Muscle of leg (tissue), 11 donors: ENCODE measurements around the gene NUP62. TPM values are rescaled to one million over a fixed set of nuclear protein-coding genes. Genes with fewer than 3 reads are reported as not detected.

Experiments used
- DNase-seq: peaks from one replicate; pipeline ENCODE4 v3.0.0; 2013
- H3K27ac ChIP-seq: one replicate; pipeline ENCODE4 v1.5.1; 2013; ENCODE audit warnings: mild to moderate bottlenecking, low read length, control low read depth
- H3K27me3 ChIP-seq: one replicate; pipeline ENCODE4 v1.6.1; 2013; ENCODE audit warnings: low read length; ENCODE audit not compliant: control insufficient read depth, insufficient read depth
- H3K36me3 ChIP-seq: one replicate; pipeline ENCODE4 v1.6.1; 2013; ENCODE audit warnings: low read length; ENCODE audit not compliant: control insufficient read depth, insufficient read depth
- H3K4me1 ChIP-seq: one replicate; pipeline ENCODE4 v1.6.1; 2013; ENCODE audit warnings: low read length; ENCODE audit not compliant: control insufficient read depth, insufficient read depth
- H3K4me3 ChIP-seq: one replicate; pipeline ENCODE4 v1.5.1; 2013; ENCODE audit warnings: low read length, control low read depth
- H3K9me3 ChIP-seq: replicated peaks from 2 replicates; pipeline ENCODE4 v1.6.1; 2013; ENCODE audit warnings: low read depth, low read length; ENCODE audit not compliant: control insufficient read depth
- WGBS: methylation state at CpG from one replicate; pipeline ENCODE4 v1.1.5; 2013; ENCODE audit warnings: missing lambda C conversion rate; ENCODE audit not compliant: insufficient coverage; 5-methylcytosine and 5-hydroxymethylcytosine counted together
- polyA plus RNA-seq, 8 donors: library from polyadenylated mRNA; unstranded; fragments of 120-200 nt; gene quantifications; one replicate each; pipeline versions ENCODE4 v1.2.1 to v1.2.3, GENCODE V29; 2013; ENCODE audit warnings: inconsistent platforms in 1 of 8, low replicate concordance in 1 of 8; ENCODE audit not compliant: insufficient read length in 8 of 8, insufficient read depth in 1 of 8
- total RNA-seq: library from RNA; stranded (reverse); fragments of 120-200 nt; gene quantifications from one replicate; pipeline ENCODE4 v1.2.4, GENCODE V29; 2013

NUP62 gene
- total and polyA plus RNA-seq, 9 donors = 37.6 to 61.9 (median 51.7) TPM

GRCh38 chr19:49890349-49891311 is 38.7 kb downstream of the NUP62 start:
- 6% methylated on average over 54 of the region's 69 CpGs for WGBS
- Histone ChIP-seq H3K9me3 (no peaks in the 10 kb centered on the region), H3K4me3 (peak overlapping the region; percentile 21), H3K4me1 (peaks cover 20% of the 10 kb centered on the region), H3K36me3 (peaks cover 8% of the 10 kb centered on the region), H3K27me3 (peaks cover 20% of the 10 kb centered on the region), H3K27ac (no peak overlapping the region)
- no peak for DNase-seq

DNA sequence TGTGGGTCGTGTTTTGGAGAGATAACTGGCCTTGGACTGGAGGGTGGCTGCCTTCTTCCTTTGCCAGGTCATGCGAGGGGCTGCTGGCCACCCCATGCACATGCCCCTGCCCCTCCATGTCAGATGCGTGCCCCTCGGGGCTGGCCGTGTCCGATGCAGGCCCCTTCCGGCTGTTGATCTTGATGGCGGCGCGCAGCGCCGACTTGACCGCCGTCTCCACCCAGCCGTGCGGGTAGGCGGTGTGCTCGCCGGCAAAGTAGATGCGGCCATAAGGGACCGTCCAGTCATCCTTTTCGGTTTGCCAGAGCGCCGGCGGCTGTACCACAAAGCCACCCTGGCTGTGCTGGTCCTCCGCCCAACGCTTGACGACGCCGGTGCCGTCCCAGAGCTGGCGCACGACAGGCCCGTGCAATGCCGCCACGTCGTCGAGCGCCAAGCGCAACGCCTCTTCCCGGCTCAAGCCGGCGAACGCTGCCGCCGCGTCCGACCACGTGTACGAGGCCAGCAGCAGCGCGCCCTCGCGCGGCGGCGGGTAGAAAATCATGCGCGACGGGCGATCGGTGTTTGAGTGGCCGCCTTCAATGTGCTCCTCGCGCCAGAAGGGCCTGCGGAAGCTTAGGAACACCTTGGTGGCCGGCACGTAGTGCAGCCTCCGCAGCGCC is 39.5 kb downstream of the NUP62 start:
- peak overlapping the region; percentile 21 for H3K4me3 ChIP-seq
- H3K9me3 ChIP-seq = no peaks in the 10 kb centered on the region
- H3K27ac ChIP-seq = no peak overlapping the region
- peaks cover 20% of the 10 kb centered on the region for H3K27me3 ChIP-seq
- H3K36me3 ChIP-seq = peaks cover 11% of the 10 kb centered on the region
- DNase-seq = peak; percentile 82
- 15% methylated on average over 70 of the region's 71 CpGs for WGBS
- peaks cover 20% of the 10 kb centered on the region for H3K4me1 ChIP-seq

DNA sequence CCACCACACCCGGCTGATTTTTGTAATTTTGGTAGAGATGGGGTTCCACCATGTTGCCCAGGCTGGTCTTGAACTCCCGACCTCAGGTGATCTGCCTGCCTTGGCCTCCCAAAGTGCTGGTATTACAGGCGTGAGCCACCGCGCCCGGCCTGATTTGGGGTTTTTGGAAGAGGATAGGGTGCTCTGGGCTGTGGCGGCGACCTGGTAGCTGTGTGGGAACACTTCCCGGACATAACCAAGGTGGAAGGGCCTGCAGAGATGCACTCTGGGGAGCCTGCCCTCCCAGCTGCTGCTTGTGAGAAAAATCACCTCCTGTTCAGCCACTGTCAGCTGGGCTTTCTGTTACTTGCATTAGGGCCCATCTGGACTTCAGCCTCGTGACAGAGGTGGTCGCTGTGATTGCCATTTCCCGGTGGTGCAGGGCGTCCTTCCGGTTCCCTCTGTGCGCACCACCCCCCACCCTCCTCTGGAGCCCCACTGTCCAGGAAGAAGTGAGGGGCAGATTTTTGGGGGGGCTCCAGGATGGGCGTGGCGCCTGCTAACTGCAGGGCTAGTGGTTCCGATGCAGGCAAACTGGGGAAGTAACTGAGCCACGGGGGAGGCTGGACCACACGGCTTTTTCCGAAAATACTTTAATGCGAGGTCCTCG is 40.1 kb downstream of the NUP62 start:
- no peak overlapping the region for H3K4me3 ChIP-seq
- no peaks in the 10 kb centered on the region for H3K9me3 ChIP-seq
- peaks cover 18% of the 10 kb centered on the region for H3K36me3 ChIP-seq
- WGBS = 75% methylated on average over 10 of the region's 23 CpGs
- DNase-seq = no peak
- peaks cover 20% of the 10 kb centered on the region for H3K4me1 ChIP-seq
- peaks cover 20% of the 10 kb centered on the region for H3K27me3 ChIP-seq
- no peak overlapping the region for H3K27ac ChIP-seq

- peaks cover 24% of the 10 kb centered on the region for H3K36me3 ChIP-seq
- no peak overlapping the region for H3K4me3 ChIP-seq
- no peaks in the 10 kb centered on the region for H3K9me3 ChIP-seq
- H3K27me3 ChIP-seq = peaks cover 18% of the 10 kb centered on the region
- peaks cover 20% of the 10 kb centered on the region for H3K4me1 ChIP-seq
- no peak for DNase-seq
- no peak overlapping the region for H3K27ac ChIP-seq
- 82% methylated on average over 10 of the region's 18 CpGs for whole genome bisulfite sequencing
Observed at GRCh38 chr19:49888510-49888824, 40.8 kb downstream of the NUP62 start.

- Histone ChIP-seq H3K9me3 (no peaks in the 10 kb centered on the region), H3K27ac (no peak overlapping the region), H3K36me3 (peaks cover 30% of the 10 kb centered on the region), H3K4me3 (no peak overlapping the region), H3K27me3 (peaks cover 13% of the 10 kb centered on the region), H3K4me1 (peaks cover 20% of the 10 kb centered on the region)
- WGBS = 62% methylated on average over 39 of the region's 54 CpGs
- DNase-seq = no peak
Observed at GRCh38 chr19:49887665-49888509, 41.4 kb downstream of the NUP62 start.

DNA sequence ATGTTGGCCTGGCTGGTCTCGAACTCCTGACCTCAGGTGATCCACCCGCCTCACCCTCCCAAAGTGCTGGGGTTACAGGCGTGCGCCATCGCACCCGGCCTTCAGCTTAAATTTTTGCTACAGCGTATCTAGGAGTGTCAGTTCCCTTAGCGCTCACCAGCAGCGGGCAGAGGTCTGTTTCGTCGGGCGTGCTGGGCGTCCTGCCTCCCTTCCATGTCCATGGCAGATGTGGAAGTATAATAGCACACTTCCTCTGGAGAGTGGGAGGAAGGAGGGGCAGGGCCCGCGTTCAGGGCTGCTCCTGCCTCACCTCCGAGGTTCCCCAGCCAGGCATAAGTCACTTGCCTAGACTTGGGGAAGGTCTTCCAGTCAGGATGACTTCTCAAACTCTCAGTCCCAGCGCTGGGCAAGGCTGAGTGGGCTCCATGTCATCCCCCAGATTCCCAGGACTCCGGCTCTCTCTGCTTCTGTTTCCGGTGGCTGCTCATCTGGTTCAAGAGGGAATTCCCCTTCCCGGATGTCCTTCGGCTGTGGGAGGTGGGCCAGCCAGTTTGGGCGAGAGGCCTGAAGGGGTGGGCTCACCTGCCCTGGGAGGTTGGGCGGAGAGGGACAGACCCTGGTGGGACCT is 42.2 kb downstream of the NUP62 start:
- WGBS = 61% methylated on average over 19 of the region's 23 CpGs
- Histone ChIP-seq H3K27me3 (peaks cover 7% of the 10 kb centered on the region), H3K4me1 (peaks cover 20% of the 10 kb centered on the region), H3K4me3 (no peak overlapping the region), H3K27ac (no peak overlapping the region), H3K36me3 (peaks cover 38% of the 10 kb centered on the region), H3K9me3 (no peaks in the 10 kb centered on the region)
- no peak for DNase-seq

GRCh38 chr19:49884760-49885159 is 44.5 kb downstream of the NUP62 start:
- no peak for DNase-seq
- Histone ChIP-seq H3K27ac (no peak overlapping the region), H3K27me3 (peaks cover 3% of the 10 kb centered on the region), H3K36me3 (peaks cover 61% of the 10 kb centered on the region), H3K4me1 (peaks cover 8% of the 10 kb centered on the region), H3K9me3 (no peaks in the 10 kb centered on the region), H3K4me3 (no peak overlapping the region)
- no CpG with 5 or more reads among the region's 3 CpGs for WGBS

DNA sequence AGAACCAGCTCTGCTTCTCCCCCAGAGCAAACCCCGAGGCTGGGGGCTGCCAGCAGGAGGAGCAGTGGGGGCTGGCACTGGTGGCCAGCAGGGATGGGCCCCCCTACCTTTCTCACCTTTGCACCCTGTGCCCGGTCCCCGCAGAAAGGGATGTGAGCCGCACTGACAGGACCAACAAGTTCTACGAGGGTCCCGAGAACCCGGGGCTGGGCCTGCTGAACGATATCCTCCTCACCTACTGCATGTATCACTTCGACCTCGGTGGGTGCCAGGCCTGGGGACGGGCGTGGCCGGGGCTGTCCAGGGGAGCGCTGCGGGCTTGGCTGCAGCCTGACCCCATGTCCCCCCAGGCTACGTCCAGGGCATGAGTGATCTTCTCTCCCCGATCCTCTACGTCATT is 45.2 kb downstream of the NUP62 start:
- no peaks in the 10 kb centered on the region for H3K27me3 ChIP-seq
- no peak overlapping the region for H3K27ac ChIP-seq
- WGBS = 93% methylated on average over 7 of the region's 18 CpGs
- H3K36me3 ChIP-seq = peaks cover 64% of the 10 kb centered on the region
- H3K9me3 ChIP-seq = no peaks in the 10 kb centered on the region
- no peak for DNase-seq
- no peak overlapping the region for H3K4me3 ChIP-seq
- peaks cover 6% of the 10 kb centered on the region for H3K4me1 ChIP-seq

DNA sequence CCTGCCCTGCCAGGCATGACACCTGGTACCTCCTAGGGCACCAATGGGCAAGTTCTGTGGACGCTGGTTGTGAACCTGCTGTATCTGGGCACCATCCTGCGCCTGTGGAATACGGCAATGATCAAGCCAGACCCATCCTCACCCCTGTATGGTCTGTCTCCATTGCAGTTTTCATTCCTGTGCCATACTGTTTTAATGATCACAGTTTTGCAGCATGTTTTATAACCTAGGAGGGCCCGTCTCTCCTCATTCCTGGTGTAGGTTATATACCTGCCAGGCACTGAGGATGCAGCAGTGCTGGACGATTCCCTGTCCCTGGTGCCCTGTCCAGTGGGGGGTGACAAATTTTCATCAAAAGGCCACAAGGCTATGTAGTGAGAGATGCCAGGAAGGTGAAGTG is 46.2 kb downstream of the NUP62 start:
- DNase-seq = no peak
- Histone ChIP-seq H3K27ac (no peak overlapping the region), H3K27me3 (no peaks in the 10 kb centered on the region), H3K36me3 (peaks cover 68% of the 10 kb centered on the region), H3K9me3 (no peaks in the 10 kb centered on the region), H3K4me1 (peaks cover 14% of the 10 kb centered on the region), H3K4me3 (no peak overlapping the region)
- 97% methylated on average over 5 of the region's 5 CpGs for WGBS
